ENCODE results near the gene WDR48.

- TF ChIP-seq CTCF (IDR thresholded peaks at IDR 0.05; ENCODE audit: low read length) (no peak), EZH2 (IDR thresholded peaks at IDR 0.05; ENCODE audit: borderline replicate concordance, low read length) (no peak)
Observed at GRCh38 chr3:39019299-39019698, 32.5 kb upstream of the WDR48 start.

Data from OCI-LY1 (cell line).